GM11168 (cell line): Measurements from ENCODE around the gene NLGN1.
"Not testable (repeated sequence)": the region's sequence is repeated elsewhere in the genome, so short reads cannot be mapped to it uniquely, and the experiment has no call there.

ENCODE experiments used
- in situ Hi-C: fragments of 300-500 bp; cut with MboI; formaldehyde crosslinking; loops from one replicate; pipeline ENCODE4 v1.12.0; 2022; ENCODE audit warnings: low sequenced_read_pairs; ENCODE audit not compliant: unreplicated experiment

NLGN1 gene

GRCh38 chr3:173397161-173398110 is at the start of gene NLGN1:
Gene NLGN1, plus strand, starts transcription at chr3:173397744.
- in situ Hi-C loops = no loop called here

GRCh38 chr3:173351886-173352285 is 45.7 kb upstream of the NLGN1 start:
- in situ Hi-C loops = no loop called here

GRCh38 chr3:173353137-173353536 is 44.4 kb upstream of the NLGN1 start:
- in situ Hi-C loops = not testable (repeated sequence)

GRCh38 chr3:173354124-173354523 is 43.4 kb upstream of the NLGN1 start:
- in situ Hi-C loops = no loop called here

- in situ Hi-C loops = no loop called here
Observed at GRCh38 chr3:173371848-173372487, 25.6 kb upstream of the NLGN1 start.

GRCh38 chr3:173380681-173381080 is 16.9 kb upstream of the NLGN1 start:
- in situ Hi-C loops = no loop called here

- in situ Hi-C loops = not testable (repeated sequence)
Observed at GRCh38 chr3:173381936-173382335, 15.6 kb upstream of the NLGN1 start.

GRCh38 chr3:173395073-173395411 is 2.5 kb upstream of the NLGN1 start:
- in situ Hi-C loops = no loop called here

GRCh38 chr3:173395412-173396181 is 1.9 kb upstream of the NLGN1 start:
- in situ Hi-C loops = no loop called here

- in situ Hi-C loops = no loop called here
Observed at GRCh38 chr3:173396191-173397041, 1.1 kb upstream of the NLGN1 start.

- in situ Hi-C loops = no loop called here
Observed at GRCh38 chr3:173398111-173398479, 551 bp downstream of the NLGN1 start.

- in situ Hi-C loops = no loop called here
Observed at GRCh38 chr3:173399044-173399443, 1.5 kb downstream of the NLGN1 start.

GRCh38 chr3:173401369-173401768 is 3.8 kb downstream of the NLGN1 start:
- in situ Hi-C loops = no loop called here

- in situ Hi-C loops = no loop called here
Observed at GRCh38 chr3:173402656-173403055, 5.1 kb downstream of the NLGN1 start.

GRCh38 chr3:173403376-173403775 is 5.8 kb downstream of the NLGN1 start:
- in situ Hi-C loops = no loop called here

GRCh38 chr3:173404156-173404555 is 6.6 kb downstream of the NLGN1 start:
- in situ Hi-C loops = no loop called here

GRCh38 chr3:173410436-173410835 is 12.9 kb downstream of the NLGN1 start:
- in situ Hi-C loops = no loop called here

GRCh38 chr3:173410849-173411248 is 13.3 kb downstream of the NLGN1 start:
- in situ Hi-C loops = no loop called here

GRCh38 chr3:173411375-173411973 is 13.9 kb downstream of the NLGN1 start:
- in situ Hi-C loops = no loop called here

GRCh38 chr3:173416070-173416469 is 18.5 kb downstream of the NLGN1 start:
- in situ Hi-C loops = no loop called here
